H1 (cell line): Measurements from ENCODE around the gene PRR16. TPM values are rescaled to one million over a fixed set of nuclear protein-coding genes. Genes with fewer than 3 reads are reported as not detected.

ENCODE experiments used
- CTCF ChIA-PET: fragments of 300-600 bp; sonication (Branson Sonifier 250); formaldehyde crosslinking; loops from one replicate; lab custom pipeline; 2021; ENCODE audit not compliant: partially characterized antibody; lab: Charles Lee
- POLR2A ChIA-PET: fragments of 300-600 bp; sonication (Branson Sonifier 250); formaldehyde crosslinking; loops from one replicate; lab custom pipeline; 2021; ENCODE audit warnings: inconsistent platforms; ENCODE audit not compliant: partially characterized antibody; lab: Charles Lee
- DNase-seq, 2 experiments: peaks; one replicate each; pipeline versions ENCODE4 v3.0.0 to v3.0.0-alpha.2; 2010 to 2022; ENCODE audit warnings: low spot score in 2 of 2, low read depth in 1 of 2, mixed read lengths in 1 of 2
- FAIRE-seq: peaks from 2 replicates; lab custom pipeline; 2011; peaks lifted over from hg19 to GRCh38; lab: Jason Lieb, UNC
- H2AFZ ChIP-seq: 2 replicates; pipeline ENCODE4 v1.8.1; 2012; ENCODE audit warnings: low read length, inconsistent platforms
- H2AK5ac ChIP-seq: 2 replicates; pipeline ENCODE4 v1.6.1; 2013; ENCODE audit warnings: low read depth, low read length
- H2BK120ac ChIP-seq: replicated peaks from 2 replicates; pipeline ENCODE3; 2013; ENCODE audit warnings: low read depth, low read length, inconsistent platforms
- H2BK12ac ChIP-seq: 2 replicates; pipeline ENCODE4 v1.6.1; 2013; ENCODE audit warnings: low read depth, low read length
- H2BK15ac ChIP-seq: 2 replicates; pipeline ENCODE4 v1.6.1; 2013; ENCODE audit warnings: low read length
- H2BK20ac ChIP-seq: 2 replicates; pipeline ENCODE4 v1.6.1; 2013; ENCODE audit warnings: low read length
- H2BK5ac ChIP-seq: 2 replicates; pipeline ENCODE4 v1.6.1; 2013; ENCODE audit warnings: low read depth, low read length
- H3K14ac ChIP-seq: 2 replicates; pipeline ENCODE4 v1.6.1; 2013; ENCODE audit warnings: inconsistent platforms; ENCODE audit not compliant: insufficient read length
- H3K18ac ChIP-seq: 2 replicates; pipeline ENCODE4 v1.6.1; 2013; ENCODE audit warnings: low read length; ENCODE audit errors: extremely low read depth
- H3K23ac ChIP-seq: 2 replicates; pipeline ENCODE4 v1.6.1; 2013; ENCODE audit warnings: inconsistent platforms; ENCODE audit not compliant: insufficient read length
- H3K23me2 ChIP-seq: 2 replicates; pipeline ENCODE4 v1.6.1; 2013; ENCODE audit warnings: low read depth, low read length
- H3K27ac ChIP-seq: 2 replicates; pipeline ENCODE4 v1.6.1; 2011; ENCODE audit warnings: low read depth, low read length, inconsistent platforms
- H3K27me3 ChIP-seq, 4 experiments: replicated peaks in 1 of 4; 1 replicate in 1 of 4; 2 replicates in 3 of 4; pipeline versions ENCODE4 v1.6.1 to v1.8.1; 2011 to 2013; ENCODE audit warnings: low read length in 3 of 4, mild to moderate bottlenecking in 3 of 4, inconsistent platforms in 2 of 4, mixed read lengths in 2 of 4, moderate library complexity in 1 of 4; ENCODE audit not compliant: control insufficient read depth in 3 of 4, insufficient read depth in 3 of 4; ENCODE audit errors: extremely low read depth in 1 of 4
- H3K36me3 ChIP-seq, 4 experiments: 2 replicates each; pipeline versions ENCODE4 v1.6.1 to v1.8.1; 2011 to 2013; ENCODE audit warnings: mild to moderate bottlenecking in 4 of 4, low read length in 3 of 4, moderate library complexity in 2 of 4, control low read depth in 1 of 4, inconsistent platforms in 1 of 4; ENCODE audit not compliant: insufficient read depth in 4 of 4, control insufficient read depth in 2 of 4
- H3K4ac ChIP-seq: replicated peaks from 2 replicates; pipeline ENCODE3; 2013; ENCODE audit warnings: low read length, low read depth, mixed read lengths, inconsistent platforms; ENCODE audit not compliant: insufficient read length
- H3K4me1 ChIP-seq, 4 experiments: replicated peaks in 1 of 4; 1 replicate in 1 of 4; 2 replicates in 3 of 4; pipeline versions ENCODE4 v1.6.1 to v1.8.1; 2011 to 2013; ENCODE audit warnings: low read length in 3 of 4, inconsistent platforms in 2 of 4, mixed read lengths in 1 of 4; ENCODE audit not compliant: insufficient read depth in 4 of 4, control insufficient read depth in 3 of 4
- H3K4me2 ChIP-seq, 2 experiments: 2 replicates each; pipeline versions ENCODE4 v1.6.1 to v1.8.1; 2011 to 2013; ENCODE audit warnings: low read depth in 2 of 2, low read length in 2 of 2, control low read depth in 1 of 2, inconsistent platforms in 1 of 2, mild to moderate bottlenecking in 1 of 2; ENCODE audit not compliant: insufficient read depth in 1 of 2
- H3K4me3 ChIP-seq, 4 experiments: fragments of 200-600, 300-600 bp in 1 of 4; sonication (generic), shearing (Covaris generic), sonication (Bioruptor Twin) in 1 of 4; 2 replicates each; pipeline versions ENCODE4 v1.5.1 to v1.8.1; 2011 to 2016; ENCODE audit warnings: low read length in 4 of 4, low read depth in 3 of 4, control low read depth in 2 of 4, inconsistent platforms in 2 of 4, mild to moderate bottlenecking in 2 of 4, mixed read lengths in 1 of 4, moderate library complexity in 1 of 4; ENCODE audit not compliant: insufficient read depth in 2 of 4; ENCODE audit errors: extremely low read depth in 1 of 4
- H3K56ac ChIP-seq: replicated peaks from 2 replicates; pipeline ENCODE3; 2013; ENCODE audit warnings: low read depth, mild to moderate bottlenecking, mixed read lengths, low read length, inconsistent platforms; ENCODE audit not compliant: insufficient read length
- H3K79me1 ChIP-seq: 2 replicates; pipeline ENCODE4 v1.6.1; 2013; ENCODE audit warnings: low read depth, low read length, control low read depth
- H3K79me2 ChIP-seq, 2 experiments: 2 replicates each; pipeline versions ENCODE4 v1.6.1 to v1.8.1; 2012 to 2013; ENCODE audit warnings: low read length in 2 of 2, mild to moderate bottlenecking in 2 of 2, inconsistent platforms in 1 of 2; ENCODE audit not compliant: insufficient read depth in 2 of 2, control insufficient read depth in 1 of 2
- H3K9ac ChIP-seq, 4 experiments: replicated peaks in 1 of 4; 1 replicate in 1 of 4; 2 replicates in 3 of 4; pipeline versions ENCODE4 v1.6.1 to v1.8.1; 2011 to 2013; ENCODE audit warnings: low read depth in 3 of 4, low read length in 3 of 4, control low read depth in 2 of 4, mild to moderate bottlenecking in 2 of 4, moderate library complexity in 2 of 4, inconsistent platforms in 1 of 4; ENCODE audit errors: extremely low read depth in 1 of 4
- H3K9me3 ChIP-seq, 2 experiments: 2 replicates each; pipeline versions ENCODE4 v1.6.1 to v1.8.1; 2012 to 2013; ENCODE audit warnings: mild to moderate bottlenecking in 2 of 2, moderate library complexity in 2 of 2, control low read depth in 1 of 2, inconsistent platforms in 1 of 2, low read depth in 1 of 2, low read length in 1 of 2, mixed read lengths in 1 of 2; ENCODE audit not compliant: insufficient read depth in 2 of 2
- H4K20me1 ChIP-seq, 2 experiments: replicated peaks in 1 of 2; 2 replicates each; pipeline versions ENCODE3 to v1.8.1; 2011 to 2013; ENCODE audit warnings: inconsistent platforms in 2 of 2, low read length in 2 of 2, mild to moderate bottlenecking in 1 of 2; ENCODE audit not compliant: insufficient read depth in 2 of 2, control insufficient read depth in 1 of 2
- H4K5ac ChIP-seq: 2 replicates; pipeline ENCODE4 v1.6.1; 2013; ENCODE audit warnings: low read length, low read depth, mixed read lengths, inconsistent platforms; ENCODE audit not compliant: insufficient read length
- H4K8ac ChIP-seq: 2 replicates; pipeline ENCODE4 v1.8.0; 2013; ENCODE audit warnings: mild to moderate bottlenecking, moderate library complexity, low read length, inconsistent platforms; ENCODE audit not compliant: insufficient read depth; ENCODE audit errors: extremely low read depth
- H4K91ac ChIP-seq: replicated peaks from 2 replicates; pipeline ENCODE3; 2013; ENCODE audit warnings: low read length, mixed read lengths, inconsistent platforms; ENCODE audit not compliant: insufficient read length
- BACH1 ChIP-seq: IDR thresholded peaks from 2 replicates; pipeline ENCODE4 v1.6.1; 2012; ENCODE audit warnings: low read length, improper control_type of control experiment
- CEBPB ChIP-seq: IDR thresholded peaks from 2 replicates; pipeline ENCODE4 v1.6.1; 2012; ENCODE audit warnings: low read depth, low read length
- CHD1 ChIP-seq: IDR thresholded peaks from 2 replicates; pipeline ENCODE4 v1.6.1; 2012; ENCODE audit warnings: low read depth, low read length, improper control_type of control experiment
- EGR1 ChIP-seq: IDR thresholded peaks from 2 replicates; pipeline ENCODE4 v1.6.1; 2011; ENCODE audit warnings: low read depth, low read length, borderline replicate concordance
- GABPA ChIP-seq: IDR thresholded peaks from 2 replicates; pipeline ENCODE4 v1.6.1; 2011; ENCODE audit warnings: mild to moderate bottlenecking, low read length, moderate library complexity, borderline replicate concordance; ENCODE audit not compliant: insufficient read depth
- GTF2F1 ChIP-seq: IDR thresholded peaks from 2 replicates; pipeline ENCODE4 v1.6.1; 2012; ENCODE audit warnings: low read depth, low read length, improper control_type of control experiment, borderline replicate concordance
- NRF1 ChIP-seq: IDR thresholded peaks from 2 replicates; pipeline ENCODE4 v1.6.1; 2011; ENCODE audit warnings: mild to moderate bottlenecking, low read depth, low read length, improper control_type of control experiment
- POLR2AphosphoS5 ChIP-seq: IDR thresholded peaks from 2 replicates; pipeline ENCODE4 v1.6.1; 2011; ENCODE audit warnings: low read depth, low read length
- SP2 ChIP-seq: IDR thresholded peaks from 2 replicates; pipeline ENCODE4 v1.6.1; 2012; ENCODE audit warnings: mild to moderate bottlenecking, low read length, inconsistent platforms
- WGBS, 2 experiments: shearing (Covaris generic) in 1 of 2; methylation state at CpG; one replicate each; pipeline versions ENCODE4 v1.1.6 to v1.1.7; 2013 to 2015; ENCODE audit warnings: low lambda C conversion rate in 2 of 2, mixed read lengths in 2 of 2, inconsistent platforms in 1 of 2, low coverage in 1 of 2, missing lambda C conversion rate in 1 of 2; ENCODE audit not compliant: insufficient replicate concordance in 2 of 2, insufficient coverage in 1 of 2, insufficient read length in 1 of 2; ENCODE audit errors: extremely low coverage in 1 of 2, missing lambda C conversion rate in 1 of 2; 5-methylcytosine and 5-hydroxymethylcytosine counted together
- polyA plus RNA-seq, 7 experiments: library from polyadenylated mRNA; depleted of rRNA in 3 of 7; stranded (reverse) in 5 of 7; unstranded in 2 of 7; fragments of >200 nt in 5 of 7; fragments of 200-250 nt in 2 of 7; gene quantifications; 1 replicate in 5 of 7; 2 replicates in 1 of 7; 4 replicates in 1 of 7; pipeline versions ENCODE4 v1.2.1 to v1.2.3, GENCODE V29; 2011 to 2013; ENCODE audit warnings: missing spikeins in 2 of 7, mixed read lengths in 2 of 7
- total RNA-seq: library from RNA; stranded (reverse); fragmentation: NEBNext Ultra II Directional; extraction: Animal tissue kit (Norgen Biotek cat#: 25700); gene quantifications from 2 replicates; pipeline ENCODE4 v1.2.1, GENCODE V29; 2021
- TF ChIP-seq, protein P1 (sequence below): IDR thresholded peaks from 2 replicates; pipeline ENCODE4 v1.6.1; 2011; ENCODE audit warnings: low read depth, mild to moderate bottlenecking, low read length; ENCODE audit not compliant: insufficient read depth

PRR16 gene
- total and polyA plus RNA-seq, 2 of the 8 experiments (the other 6 are each of a cell fraction or from before 2014, with no cell fraction given): 0.73 to 1.6 TPM

DNA sequence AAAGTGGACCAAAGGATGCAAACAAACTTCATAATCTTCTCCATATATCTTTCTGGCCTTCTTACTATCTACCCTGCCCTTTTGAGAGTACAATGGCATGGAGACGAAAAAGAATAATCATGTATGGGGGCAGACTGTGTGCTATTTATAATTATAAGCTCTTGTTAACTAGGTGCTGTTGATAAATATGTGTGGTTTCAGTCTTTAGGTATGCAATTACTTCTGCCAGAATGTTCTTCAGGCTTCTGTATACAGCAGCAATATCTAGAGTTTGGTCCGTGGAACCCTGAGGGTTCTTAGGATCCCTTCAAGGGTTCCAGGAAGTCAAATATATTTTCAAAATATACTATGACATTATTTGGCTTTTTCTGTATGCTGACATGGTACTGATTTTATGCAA is 20.5 kb upstream of the PRR16 start:
- ChIA-PET POLR2A (no interaction called here), CTCF (no interaction called here)
- DNase-seq (no peak), FAIRE-seq (no peak)
- H2BK20ac ChIP-seq: no peak overlapping the region
- no peak overlapping the region for H2BK120ac ChIP-seq
- no peak overlapping the region for H3K9ac ChIP-seq
- no peaks in the 10 kb centered on the region for H3K27me3 ChIP-seq
- H4K5ac ChIP-seq: no peak overlapping the region
- no peak overlapping the region for H3K18ac ChIP-seq
- H3K9me3 ChIP-seq: no peaks in the 10 kb centered on the region
- no peak for TF ChIP-seq NRF1
- TF ChIP-seq CEBPB: no peak
- TF ChIP-seq POLR2AphosphoS5: no peak
- TF ChIP-seq GTF2F1: no peak
- TF ChIP-seq GABPA: no peak
- TF ChIP-seq EGR1: no peak
- no peak for TF ChIP-seq SP2
- no peak for TF ChIP-seq BACH1
- no peak for TF ChIP-seq CHD1
- TF ChIP-seq, protein P1, sequence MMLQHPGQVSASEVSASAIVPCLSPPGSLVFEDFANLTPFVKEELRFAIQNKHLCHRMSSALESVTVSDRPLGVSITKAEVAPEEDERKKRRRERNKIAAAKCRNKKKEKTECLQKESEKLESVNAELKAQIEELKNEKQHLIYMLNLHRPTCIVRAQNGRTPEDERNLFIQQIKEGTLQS: no peak
- H3K14ac ChIP-seq: no peak overlapping the region
- H3K23me2 ChIP-seq: no peaks in the 10 kb centered on the region
- no peaks in the 10 kb centered on the region for H3K79me2 ChIP-seq
- H2AK5ac ChIP-seq: no peak overlapping the region
- H3K23ac ChIP-seq: no peak overlapping the region
- H3K56ac ChIP-seq: no peak overlapping the region
- 87% methylated on average over 2 of the region's 2 CpGs; no CpG with 5 or more reads in 1 of the 2 experiments for WGBS, 2 experiments
- no peaks in the 10 kb centered on the region for H4K20me1 ChIP-seq
- H3K4me2 ChIP-seq: no peak overlapping the region
- no peak overlapping the region for H2BK12ac ChIP-seq
- H2BK15ac ChIP-seq: no peak overlapping the region
- no peaks in the 10 kb centered on the region for H3K36me3 ChIP-seq
- no peak overlapping the region for H3K27ac ChIP-seq
- no peaks in the 10 kb centered on the region for H3K79me1 ChIP-seq
- no peak overlapping the region for H4K91ac ChIP-seq
- H2BK5ac ChIP-seq: no peak overlapping the region
- no peak overlapping the region for H3K4me3 ChIP-seq
- H4K8ac ChIP-seq: no peak overlapping the region
- no peak overlapping the region for H3K4ac ChIP-seq
- H3K4me1 ChIP-seq: peaks cover 0 to 3% (median 1%) of the 10 kb centered on the region in 4 experiments; a peak in 1 of 7 replicates
- H2AFZ ChIP-seq: no peak overlapping the region
